PC-9 (cell line): ENCODE data around the gene CD4.
"Not testable (repeated sequence)": the region's sequence is repeated elsewhere in the genome, so short reads cannot be mapped to it uniquely, and the experiment has no call there.

Source experiments
- EZH2 ChIP-seq: fragments of 200-600 bp; sonication (generic); IDR thresholded peaks from 2 replicates; pipeline ENCODE4 v1.8.0; 2017; ENCODE audit warnings: antibody characterized with exemption, low read depth
- TF ChIP-seq, protein P1 (sequence below): fragments of 200-600 bp; sonication (generic); conservative IDR thresholded peaks from 2 replicates; pipeline ENCODE4 v1.6.1; 2017; ENCODE audit warnings: mixed run types, antibody characterized with exemption, mild to moderate bottlenecking, moderate library complexity

DNA sequence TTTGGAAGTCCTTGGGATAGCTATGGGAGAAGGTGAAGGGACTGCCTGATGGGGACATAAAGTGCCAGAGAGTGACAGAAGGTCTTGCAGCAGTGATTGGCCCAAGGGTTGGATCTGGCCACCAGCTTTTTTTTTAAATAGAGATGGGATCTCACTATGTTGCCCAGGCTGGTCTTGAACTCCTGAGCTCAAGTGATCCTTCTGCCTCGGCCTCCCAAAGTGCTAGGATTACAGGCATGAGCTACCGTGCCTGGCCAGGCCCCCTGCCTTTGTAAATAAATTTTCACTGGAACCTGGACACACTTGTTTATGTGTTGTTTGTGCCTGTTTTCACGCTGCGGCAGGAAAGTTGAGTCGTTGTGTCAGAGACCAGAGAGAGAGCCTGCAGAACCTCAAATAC is 76.0 kb downstream of the CD4 start:
- TF ChIP-seq, protein P1, sequence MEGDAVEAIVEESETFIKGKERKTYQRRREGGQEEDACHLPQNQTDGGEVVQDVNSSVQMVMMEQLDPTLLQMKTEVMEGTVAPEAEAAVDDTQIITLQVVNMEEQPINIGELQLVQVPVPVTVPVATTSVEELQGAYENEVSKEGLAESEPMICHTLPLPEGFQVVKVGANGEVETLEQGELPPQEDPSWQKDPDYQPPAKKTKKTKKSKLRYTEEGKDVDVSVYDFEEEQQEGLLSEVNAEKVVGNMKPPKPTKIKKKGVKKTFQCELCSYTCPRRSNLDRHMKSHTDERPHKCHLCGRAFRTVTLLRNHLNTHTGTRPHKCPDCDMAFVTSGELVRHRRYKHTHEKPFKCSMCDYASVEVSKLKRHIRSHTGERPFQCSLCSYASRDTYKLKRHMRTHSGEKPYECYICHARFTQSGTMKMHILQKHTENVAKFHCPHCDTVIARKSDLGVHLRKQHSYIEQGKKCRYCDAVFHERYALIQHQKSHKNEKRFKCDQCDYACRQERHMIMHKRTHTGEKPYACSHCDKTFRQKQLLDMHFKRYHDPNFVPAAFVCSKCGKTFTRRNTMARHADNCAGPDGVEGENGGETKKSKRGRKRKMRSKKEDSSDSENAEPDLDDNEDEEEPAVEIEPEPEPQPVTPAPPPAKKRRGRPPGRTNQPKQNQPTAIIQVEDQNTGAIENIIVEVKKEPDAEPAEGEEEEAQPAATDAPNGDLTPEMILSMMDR = not testable (repeated sequence)
- TF ChIP-seq EZH2 = not testable (repeated sequence)
